ENCODE measurements around the gene TRPT1. TPM values are rescaled to one million over a fixed set of nuclear protein-coding genes. Genes with fewer than 3 reads are reported as not detected.
A peak's percentile ranks its signal among the peaks of the same experiment; 100 is the strongest.

The TRPT1 gene
- total and polyA plus RNA-seq, 2 experiments from 2014 or later: 36.9 to 52.2 TPM

- no peak for TF ChIP-seq CTCF (conservative IDR thresholded peaks at IDR 0.05; ENCODE audit: low read depth in 2 of 2)
- no peak for TF ChIP-seq JUNB (IDR thresholded peaks at IDR 0.05; ENCODE audit: unreplicated experiment)
- TF ChIP-seq NANOG (IDR thresholded peaks at IDR 0.05; ENCODE audit: borderline replicate concordance): no peak
- TF ChIP-seq REST (IDR thresholded peaks at IDR 0.05; ENCODE audit: unreplicated experiment): no peak
- TF ChIP-seq ZNF331 (CRISPR knock-in tag; IDR thresholded peaks at IDR 0.05; ENCODE audit: low read depth): no peak
- no peak for TF ChIP-seq ETS1 (IDR thresholded peaks at IDR 0.05)
- TF ChIP-seq CREB1 (CRISPR knock-in tag; IDR thresholded peaks at IDR 0.05; ENCODE audit: low read depth): no peak
These were observed 27.1 kb upstream of the TRPT1 start (continued) for GRCh38 chr11:64253043-64253442.

GRCh38 chr11:64252003-64252872 is 26.3 kb upstream of the TRPT1 start:
- peak overlapping the region; percentile 69; the same call in 1 of the 2 replicates for H3K27ac Mint-ChIP-seq
- TF ChIP-seq STAT1 (IDR thresholded peaks at IDR 0.05; ENCODE audit: unreplicated experiment) (no peak), NANOG (IDR thresholded peaks at IDR 0.05; ENCODE audit: borderline replicate concordance) (no peak), ZNF331 (CRISPR knock-in tag; IDR thresholded peaks at IDR 0.05; ENCODE audit: low read depth) (no peak), CTCF (conservative IDR thresholded peaks at IDR 0.05; ENCODE audit: low read depth in 2 of 2) (peak; percentile 48 to 52), ETS1 (IDR thresholded peaks at IDR 0.05) (no peak), EZH2 (IDR thresholded peaks at IDR 0.05; ENCODE audit: low read depth, unreplicated experiment) (no peak)

More at GRCh38 chr11:64252003-64252872, 26.3 kb upstream of the TRPT1 start:
- H3K4me3 Mint-ChIP-seq: peak overlapping the region; percentile 92
- Histone ChIP-seq H3K27me3 (ENCODE audit: insufficient read depth) (no peaks in the 10 kb centered on the region), H3K4me1 (ENCODE audit: insufficient read depth) (peaks cover 32% of the 10 kb centered on the region), H3K36me3 (ENCODE audit: insufficient read depth) (0 out of 2 replicates have a peak, but pooled peaks cover 5% of the 10 kb centered on the region), H3F3A (replicated peaks; ENCODE audit: low read depth) (peaks cover 30% of the 10 kb centered on the region), H3K4me2 (peak overlapping the region; percentile 98), H3K79me2 (replicated peaks; ENCODE audit: insufficient read depth) (peaks cover 19% of the 10 kb centered on the region), H3K4me3 (peak overlapping the region; percentile 94), H3K27ac (ENCODE audit: low read depth) (peak overlapping the region; percentile 59; the same call in 1 of the 2 replicates), H3K9me2 (ENCODE audit: insufficient read depth) (no peaks in the 10 kb centered on the region), H4K20me1 (replicated peaks; ENCODE audit: insufficient read depth) (no peaks in the 10 kb centered on the region; the same call in none of the 2 replicates), H2AFZ (no peak overlapping the region)
- H3K4me1 Mint-ChIP-seq: peaks cover 39% of the 10 kb centered on the region
- peak; percentile 66 for DNase-seq (ENCODE audit: low spot score)
- peak; percentile 14 for ATAC-seq
- peaks cover 16% of the 10 kb centered on the region for H3K36me3 Mint-ChIP-seq (ENCODE audit: low read depth)
- H3K9me3 Mint-ChIP-seq: no peaks in the 10 kb centered on the region
- peaks cover 28% of the 10 kb centered on the region for H3K27me3 Mint-ChIP-seq (ENCODE audit: insufficient read depth, low read depth, poor library complexity)
